Smooth muscle cell (in vitro differentiated cells): Measurements from ENCODE around the gene TMPRSS4. TPM values are rescaled to one million over a fixed set of nuclear protein-coding genes. Genes with fewer than 3 reads are reported as not detected.

Experiments
- DNase-seq: peaks from one replicate; lab custom pipeline; 2025; ENCODE audit not compliant: unreplicated experiment; lab: John Stamatoyannopoulos, UW
- H2AFZ ChIP-seq: fragments of 200-600 bp; sonication (generic); 2 replicates; pipeline ENCODE4 v1.6.0; 2016; ENCODE audit warnings: antibody characterized with exemption, low read depth, mild to moderate bottlenecking
- H3F3A ChIP-seq: fragments of 200-600 bp; sonication (generic); 2 replicates; pipeline ENCODE4 v1.6.0; 2017; ENCODE audit warnings: antibody characterized with exemption, low read depth
- H3K27ac ChIP-seq: fragments of 200-600 bp; sonication (generic); 2 replicates; pipeline ENCODE4 v1.5.1; 2016; ENCODE audit warnings: low read depth, mild to moderate bottlenecking
- H3K27me3 ChIP-seq: fragments of 200-600 bp; sonication (generic); 2 replicates; pipeline ENCODE4 v1.6.1; 2016; ENCODE audit warnings: low read depth, mild to moderate bottlenecking
- H3K36me3 ChIP-seq: fragments of 200-600 bp; sonication (generic); 2 replicates; pipeline ENCODE4 v1.5.1; 2016; ENCODE audit warnings: low read depth
- H3K4me1 ChIP-seq: fragments of 200-600 bp; sonication (generic); 2 replicates; pipeline ENCODE4 v1.5.1; 2016; ENCODE audit warnings: low read depth
- H3K4me2 ChIP-seq: fragments of 200-600 bp; sonication (generic); 2 replicates; pipeline ENCODE4 v1.6.0; 2016; ENCODE audit warnings: mild to moderate bottlenecking
- H3K4me3 ChIP-seq: fragments of 200-600 bp; sonication (generic); 2 replicates; pipeline ENCODE4 v1.5.1; 2016; ENCODE audit warnings: mild to moderate bottlenecking
- H3K79me2 ChIP-seq: fragments of 200-600 bp; sonication (generic); 2 replicates; pipeline ENCODE4 v1.6.0; 2016; ENCODE audit warnings: low read depth, mild to moderate bottlenecking
- H3K9ac ChIP-seq: fragments of 200-600 bp; sonication (generic); 2 replicates; pipeline ENCODE4 v1.6.0; 2016; ENCODE audit warnings: low read depth
- H3K9me3 ChIP-seq: fragments of 200-600 bp; sonication (generic); replicated peaks from 2 replicates; pipeline ENCODE4 v1.5.1; 2016; ENCODE audit warnings: low read depth
- H4K20me1 ChIP-seq: fragments of 200-600 bp; sonication (generic); 2 replicates; pipeline ENCODE4 v1.6.0; 2016; ENCODE audit warnings: low read depth
- WGBS: methylation state at CpG from one replicate; pipeline ENCODE4 v1.1.7; 2016; ENCODE audit warnings: low lambda C conversion rate; 5-methylcytosine and 5-hydroxymethylcytosine counted together
- polyA plus RNA-seq: library from polyadenylated mRNA; unstranded; fragments of >200 nt; fragmentation: Nextera tagmentation; extraction: Ambion mirVana; gene quantifications from 2 replicates; pipeline ENCODE4 v1.2.1, GENCODE V29; 2016
- total RNA-seq: library from RNA; depleted of rRNA; stranded (reverse); fragments of >200 nt; gene quantifications from 2 replicates; pipeline ENCODE4 v1.2.3, GENCODE V29; 2014
- TF ChIP-seq, protein P1 (sequence below): fragments of 200-600 bp; sonication (generic); IDR thresholded peaks from 2 replicates; pipeline ENCODE4 v1.5.1; 2017; ENCODE audit warnings: borderline replicate concordance, mild to moderate bottlenecking, antibody characterized with exemption; ENCODE audit not compliant: insufficient read depth, poor library complexity, severe bottlenecking

TMPRSS4 gene
- total and polyA plus RNA-seq, 2 experiments from 2014 or later: 7.4 TPM; not detected in 1

DNA sequence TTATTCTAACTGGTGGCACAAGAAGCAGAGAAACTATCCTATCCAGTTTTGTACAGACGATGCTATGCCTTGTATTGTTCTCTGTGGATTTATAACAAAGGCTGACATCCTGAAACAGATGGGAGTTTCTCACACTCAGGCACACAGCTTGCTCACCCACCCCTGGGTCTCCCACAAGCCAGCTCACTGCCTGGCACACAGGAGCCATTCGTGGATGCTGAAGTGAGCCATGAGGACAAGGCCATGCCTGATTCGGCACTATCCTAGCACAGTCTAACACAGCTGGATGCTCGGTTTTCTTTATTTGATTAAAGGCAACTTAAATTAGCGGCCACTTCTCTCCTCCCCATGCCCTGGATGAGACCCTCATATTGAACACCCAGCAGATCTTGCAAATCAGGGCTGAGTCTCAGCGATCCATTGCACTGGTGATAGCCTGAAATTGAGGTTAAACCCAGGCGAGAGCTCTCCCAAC is 25.7 kb upstream of the TMPRSS4 start:
- H3K27ac ChIP-seq: no peak overlapping the region
- no peaks in the 10 kb centered on the region for H4K20me1 ChIP-seq
- H3K79me2 ChIP-seq: no peaks in the 10 kb centered on the region
- DNase-seq: no peak
- no peak overlapping the region for H2AFZ ChIP-seq
- H3K27me3 ChIP-seq: no peaks in the 10 kb centered on the region
- no peak overlapping the region for H3K9ac ChIP-seq
- no peaks in the 10 kb centered on the region for H3K9me3 ChIP-seq
- H3F3A ChIP-seq: no peaks in the 10 kb centered on the region
- no peak overlapping the region for H3K4me2 ChIP-seq
- no peak overlapping the region for H3K4me3 ChIP-seq
- 85% methylated on average over 7 of the region's 7 CpGs for WGBS
- no peaks in the 10 kb centered on the region for H3K36me3 ChIP-seq
- TF ChIP-seq, protein P1, sequence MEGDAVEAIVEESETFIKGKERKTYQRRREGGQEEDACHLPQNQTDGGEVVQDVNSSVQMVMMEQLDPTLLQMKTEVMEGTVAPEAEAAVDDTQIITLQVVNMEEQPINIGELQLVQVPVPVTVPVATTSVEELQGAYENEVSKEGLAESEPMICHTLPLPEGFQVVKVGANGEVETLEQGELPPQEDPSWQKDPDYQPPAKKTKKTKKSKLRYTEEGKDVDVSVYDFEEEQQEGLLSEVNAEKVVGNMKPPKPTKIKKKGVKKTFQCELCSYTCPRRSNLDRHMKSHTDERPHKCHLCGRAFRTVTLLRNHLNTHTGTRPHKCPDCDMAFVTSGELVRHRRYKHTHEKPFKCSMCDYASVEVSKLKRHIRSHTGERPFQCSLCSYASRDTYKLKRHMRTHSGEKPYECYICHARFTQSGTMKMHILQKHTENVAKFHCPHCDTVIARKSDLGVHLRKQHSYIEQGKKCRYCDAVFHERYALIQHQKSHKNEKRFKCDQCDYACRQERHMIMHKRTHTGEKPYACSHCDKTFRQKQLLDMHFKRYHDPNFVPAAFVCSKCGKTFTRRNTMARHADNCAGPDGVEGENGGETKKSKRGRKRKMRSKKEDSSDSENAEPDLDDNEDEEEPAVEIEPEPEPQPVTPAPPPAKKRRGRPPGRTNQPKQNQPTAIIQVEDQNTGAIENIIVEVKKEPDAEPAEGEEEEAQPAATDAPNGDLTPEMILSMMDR: no peak
- H3K4me1 ChIP-seq: no peaks in the 10 kb centered on the region

DNA sequence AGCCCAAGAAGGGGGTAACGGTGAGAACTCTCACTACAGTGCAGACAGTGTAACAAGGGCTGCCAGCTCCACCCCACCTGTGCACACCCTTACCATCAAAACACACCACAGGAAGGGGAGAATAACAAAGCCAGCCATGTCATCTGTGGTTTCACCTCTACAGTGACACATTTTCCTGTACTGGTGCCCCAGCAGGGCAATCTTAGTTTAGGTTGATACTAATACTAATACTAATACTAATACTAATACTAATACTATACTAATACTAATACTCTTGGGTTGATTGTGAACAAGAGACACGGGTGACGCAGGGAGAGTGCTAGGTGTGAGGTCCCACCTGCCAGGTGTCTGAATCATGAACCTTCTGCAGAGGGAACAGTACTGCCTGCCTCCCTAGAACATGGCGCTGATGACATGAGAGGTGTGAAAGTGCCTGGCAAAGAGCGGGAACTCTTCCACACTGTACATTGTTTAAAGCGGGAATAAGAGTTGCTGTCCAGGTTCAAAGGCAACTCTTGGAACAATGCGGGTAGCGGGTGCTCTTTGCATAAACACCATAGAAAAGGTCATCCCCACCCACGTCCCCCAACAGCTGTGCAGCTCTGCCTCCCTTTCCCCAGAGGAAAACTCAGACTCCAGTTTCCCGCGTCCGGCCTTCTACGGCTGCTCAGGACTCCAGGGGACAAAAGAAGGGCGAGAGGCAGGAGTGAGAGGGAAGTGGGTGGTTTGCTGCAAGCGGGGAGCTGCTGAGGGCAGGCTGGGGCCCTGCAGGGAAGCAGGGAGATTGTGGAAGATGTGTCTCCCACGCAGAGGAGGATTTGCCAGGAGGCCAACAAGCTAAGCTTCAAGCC is 25.0 kb upstream of the TMPRSS4 start:
- no peaks in the 10 kb centered on the region for H4K20me1 ChIP-seq
- H3K4me3 ChIP-seq: no peak overlapping the region
- H3F3A ChIP-seq: no peaks in the 10 kb centered on the region
- no peaks in the 10 kb centered on the region for H3K36me3 ChIP-seq
- no peak overlapping the region for H2AFZ ChIP-seq
- H3K9ac ChIP-seq: no peak overlapping the region
- no peak overlapping the region for H3K4me2 ChIP-seq
- no peaks in the 10 kb centered on the region for H3K79me2 ChIP-seq
- no peaks in the 10 kb centered on the region for H3K27me3 ChIP-seq
- H3K27ac ChIP-seq: no peak overlapping the region
- no peaks in the 10 kb centered on the region for H3K9me3 ChIP-seq
- WGBS: 91% methylated on average over 16 of the region's 16 CpGs
- no peak for DNase-seq
- no peaks in the 10 kb centered on the region for H3K4me1 ChIP-seq
- TF ChIP-seq, protein P1: no peak

DNA sequence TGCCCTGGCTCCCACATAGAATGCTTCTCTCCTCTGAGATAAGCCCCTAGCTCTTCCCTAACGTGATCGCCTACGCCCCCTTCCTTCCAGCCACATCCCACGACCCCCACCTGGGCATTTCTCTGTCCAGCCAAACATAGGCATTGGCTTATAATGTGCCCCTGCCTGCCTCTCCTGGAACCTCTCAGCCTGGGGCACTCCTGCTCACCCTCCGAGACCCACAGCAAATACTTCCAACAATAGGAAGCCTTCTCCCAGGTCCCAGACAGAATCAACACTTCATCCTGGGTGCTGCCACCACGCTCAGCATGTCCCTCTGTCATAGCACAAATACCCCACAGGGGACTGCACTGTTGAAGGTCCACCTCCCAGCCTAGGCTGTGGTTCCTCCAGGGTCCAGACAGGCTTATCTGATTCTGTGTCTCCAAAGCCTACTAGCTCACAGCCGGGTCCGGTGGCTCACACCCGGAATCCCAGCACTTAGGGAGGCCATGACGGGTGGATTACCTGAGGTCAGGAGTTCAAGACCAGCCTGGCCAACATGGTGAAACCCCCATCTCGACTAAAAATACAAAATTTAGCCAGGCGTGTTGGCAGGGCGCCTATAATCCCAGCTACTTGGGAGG is 24.2 kb upstream of the TMPRSS4 start:
- Histone ChIP-seq H3K4me3 (no peak overlapping the region), H2AFZ (no peak overlapping the region), H3K27ac (no peak overlapping the region), H3K9me3 (no peaks in the 10 kb centered on the region), H3K27me3 (peaks cover 7% of the 10 kb centered on the region), H3K9ac (no peak overlapping the region), H3K79me2 (no peaks in the 10 kb centered on the region), H3K4me2 (no peak overlapping the region), H3K4me1 (no peaks in the 10 kb centered on the region), H3K36me3 (no peaks in the 10 kb centered on the region), H4K20me1 (no peaks in the 10 kb centered on the region), H3F3A (no peaks in the 10 kb centered on the region)
- WGBS: 73% methylated on average over 13 of the region's 13 CpGs
- DNase-seq: no peak
- TF ChIP-seq, protein P1: no peak
